Measurements from ENCODE around the gene OR51F1.
"Not testable (repeated sequence)": the region's sequence is repeated elsewhere in the genome, so short reads cannot be mapped to it uniquely, and the experiment has no call there.

Gene OR51F1, protein sequence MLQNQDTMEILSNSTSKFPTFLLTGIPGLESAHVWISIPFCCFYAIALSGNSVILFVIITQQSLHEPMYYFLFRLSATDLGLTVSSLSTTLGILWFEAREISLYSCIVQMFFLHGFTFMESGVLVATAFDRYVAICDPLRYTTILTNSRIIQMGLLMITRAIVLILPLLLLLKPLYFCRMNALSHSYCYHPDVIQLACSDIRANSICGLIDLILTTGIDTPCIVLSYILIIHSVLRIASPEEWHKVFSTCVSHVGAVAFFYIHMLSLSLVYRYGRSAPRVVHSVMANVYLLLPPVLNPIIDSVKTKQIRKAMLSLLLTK

DNA sequence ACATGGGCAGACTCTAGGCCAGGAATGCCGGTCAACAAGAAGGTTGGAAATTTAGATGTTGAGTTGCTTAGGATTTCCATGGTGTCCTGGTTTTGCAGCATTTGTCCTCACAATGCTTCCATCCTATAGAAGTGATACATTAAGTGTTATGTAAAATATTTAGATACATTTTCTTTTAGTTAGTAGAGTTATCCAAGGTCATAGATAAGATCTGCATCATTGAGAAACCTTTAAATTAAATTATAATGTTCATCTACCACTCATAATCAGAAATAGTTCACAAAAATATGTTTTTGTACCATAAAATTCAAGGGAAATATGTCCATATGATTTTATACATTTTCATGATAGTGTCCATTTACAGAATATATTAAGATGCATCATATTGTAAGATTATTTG lies at the start of gene OR51F1:
Gene OR51F1 (minus strand): TSS at position 101 of the 400 bp plus-strand sequence. CDS start 0 bp downstream, at position 101.
- DNase-seq = no peak

DNA sequence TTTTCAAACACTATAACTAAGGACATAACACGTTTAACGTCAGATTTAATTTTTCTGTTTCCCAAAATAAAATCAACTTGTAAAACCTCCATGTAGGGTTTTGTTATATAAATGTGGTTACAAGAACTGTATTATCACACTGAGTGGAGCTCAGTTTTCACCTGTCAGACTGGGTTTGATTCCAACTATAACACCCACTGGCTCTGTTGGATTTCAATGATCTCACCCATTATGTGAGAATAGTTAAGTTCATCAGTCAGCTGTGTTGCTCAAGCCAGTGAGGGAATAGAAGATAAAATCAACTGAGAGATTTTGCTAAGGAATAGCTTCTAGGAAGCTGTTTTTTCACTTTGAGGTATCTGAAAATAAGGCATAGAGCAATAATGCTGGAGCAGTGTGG lies 39.5 kb upstream of the OR51F1 start:
- no peak for DNase-seq

DNA sequence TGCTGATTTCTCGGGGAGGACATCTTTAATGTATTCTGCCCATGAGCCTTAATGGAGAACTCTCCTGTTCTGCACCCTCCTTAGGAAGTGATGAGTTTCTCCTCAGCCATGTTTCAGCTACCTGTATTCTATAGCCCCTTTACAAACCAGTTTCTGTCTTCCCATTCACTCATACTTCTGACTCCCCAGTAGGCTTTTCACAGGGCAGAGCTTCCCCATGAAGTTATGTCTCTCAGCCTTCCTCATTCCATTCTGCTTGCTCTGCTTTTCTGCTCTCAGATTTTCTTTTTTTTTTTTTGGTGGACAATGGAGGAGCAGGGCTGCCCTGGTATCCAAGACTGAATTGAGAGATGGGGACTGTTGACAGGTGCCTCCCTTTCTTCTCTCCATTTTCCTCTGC lies 38.7 kb upstream of the OR51F1 start:
- no peak for DNase-seq

DNA sequence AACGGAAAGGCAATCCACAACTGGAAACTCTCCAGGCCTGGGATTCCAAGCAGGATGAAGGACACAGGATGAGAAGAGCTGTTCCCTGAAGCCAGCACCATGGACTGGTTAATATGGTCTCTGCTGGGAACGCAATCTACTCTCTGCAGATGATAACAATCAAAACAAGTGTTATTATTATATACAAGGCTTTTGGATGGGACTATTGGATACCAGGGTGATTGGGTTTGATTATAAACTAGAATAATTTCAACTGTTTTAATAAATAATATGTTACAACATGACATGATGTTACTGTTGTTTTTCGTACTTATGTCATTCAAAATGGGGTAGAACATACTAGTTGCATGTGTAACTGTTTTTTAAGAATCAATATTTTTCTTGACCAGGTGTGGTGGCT lies 34.5 kb upstream of the OR51F1 start, which contains the start of gene OR52R1:
Gene OR52R1 (minus strand): TSS at position 101 of the 400 bp plus-strand sequence. CDS start 0 bp downstream, at position 101.
- no peak for DNase-seq

DNA sequence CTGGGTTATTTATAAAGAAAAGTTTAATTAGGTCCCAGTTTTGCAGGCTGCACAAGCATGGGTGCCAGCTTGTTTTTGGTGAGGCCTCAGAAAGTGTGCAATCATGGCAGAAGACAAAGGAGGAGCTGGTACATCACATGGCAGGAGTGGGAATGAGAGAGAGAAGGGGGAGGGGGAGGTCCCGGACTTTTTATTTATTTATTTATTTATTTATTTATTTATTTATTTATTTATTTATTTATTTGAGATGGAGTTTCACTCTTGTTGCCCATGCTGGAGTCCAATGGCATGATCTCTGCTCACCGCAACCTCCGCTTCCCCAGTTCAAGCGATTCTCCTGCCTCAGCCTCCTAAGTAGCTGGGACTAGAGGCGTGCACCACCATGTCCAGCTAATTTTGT lies 31.6 kb upstream of the OR51F1 start:
- not testable (repeated sequence) for DNase-seq

DNA sequence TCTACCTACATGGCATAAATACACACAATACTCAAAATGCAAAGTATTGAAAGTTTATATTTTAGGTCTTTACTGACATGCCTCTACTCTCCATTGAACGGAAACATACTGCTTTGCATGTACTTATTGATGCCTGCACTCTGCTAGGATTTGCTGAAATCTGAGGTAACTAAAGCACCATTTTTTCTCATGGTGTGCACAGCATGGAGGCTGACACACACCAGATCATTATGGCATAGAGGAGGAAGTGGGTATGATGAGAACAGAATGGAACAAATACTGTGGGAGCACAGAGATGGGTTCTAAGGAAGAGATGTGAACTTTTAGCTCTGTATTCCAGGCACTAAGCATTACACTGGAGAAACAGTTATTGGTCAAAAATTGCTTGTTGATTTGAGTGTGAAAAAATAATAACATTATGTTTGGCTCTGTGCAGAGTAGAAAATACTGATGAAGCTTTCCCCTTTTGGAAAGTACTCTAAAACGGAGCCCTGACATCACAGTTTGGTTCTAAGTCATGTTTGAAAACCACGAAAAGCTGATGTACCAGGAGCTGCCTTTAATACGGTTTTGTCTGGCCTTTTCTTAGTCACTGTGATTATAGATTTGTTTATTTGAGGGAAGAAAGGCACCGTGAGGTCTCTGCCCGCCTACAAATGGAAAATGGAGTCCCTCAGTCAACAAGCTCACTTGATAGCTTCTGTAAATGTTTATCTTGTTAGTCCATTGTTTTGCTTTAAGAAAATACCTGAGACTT lies 28.9 kb upstream of the OR51F1 start:
- no peak for DNase-seq

DNA sequence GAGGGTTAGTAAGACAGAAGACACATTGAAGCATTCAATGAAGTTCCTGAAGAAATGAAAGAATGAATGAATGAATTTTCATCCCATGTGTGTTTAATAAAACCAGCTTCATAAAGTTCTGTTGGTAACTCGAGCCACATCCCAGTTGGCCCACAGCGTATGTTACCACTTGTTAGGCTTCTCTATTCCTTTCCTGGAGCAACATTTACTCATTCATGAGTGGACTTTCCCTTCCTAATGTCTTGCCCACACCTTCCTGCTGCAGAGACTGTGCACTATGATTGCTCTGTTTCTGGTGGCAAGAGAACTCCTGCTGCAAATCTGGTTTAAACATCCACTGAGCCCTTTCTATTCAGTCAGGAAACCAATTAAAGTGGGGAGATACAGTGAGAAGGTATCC lies 27.5 kb upstream of the OR51F1 start:
- DNase-seq = no peak

DNA sequence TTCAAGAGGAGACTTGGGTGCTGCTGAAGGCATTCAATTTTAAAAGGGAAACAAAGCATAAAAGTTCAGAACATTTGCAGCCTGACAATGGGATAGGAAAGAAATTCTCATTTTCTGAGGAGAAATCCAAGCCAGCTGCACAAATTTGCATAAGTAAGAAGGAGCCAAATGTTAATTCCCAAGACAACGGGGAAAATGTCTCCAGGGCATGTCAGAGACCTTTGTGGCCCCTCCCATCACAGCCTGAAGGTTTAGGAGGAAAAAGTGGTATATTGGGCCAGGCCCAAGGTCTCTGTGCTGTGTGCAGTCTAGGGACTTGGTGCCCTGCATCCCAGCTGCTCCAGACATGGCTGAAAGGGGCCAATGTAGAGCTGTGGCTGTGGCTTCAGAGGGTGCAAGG lies 12.7 kb upstream of the OR51F1 start:
- no peak for DNase-seq

DNA sequence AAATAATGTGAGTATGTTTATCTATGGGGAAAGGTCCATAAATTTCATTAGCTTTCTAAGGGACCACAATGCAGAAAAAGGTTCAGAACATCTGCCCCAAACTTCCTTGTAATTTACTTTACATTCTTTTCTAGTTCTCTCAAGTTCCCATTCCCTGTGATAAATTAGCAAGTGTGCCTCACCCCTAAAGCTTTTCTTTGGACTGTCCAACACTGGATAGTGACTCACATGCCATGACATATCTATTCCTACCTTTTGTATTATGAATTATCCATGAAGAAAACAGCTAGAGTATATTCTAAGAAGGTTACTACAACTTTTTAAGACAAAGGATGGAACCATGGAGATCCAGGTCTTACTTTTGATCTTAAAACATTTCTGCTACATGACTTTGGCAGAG lies 1.6 kb downstream of the OR51F1 start:
- DNase-seq = no peak

DNA sequence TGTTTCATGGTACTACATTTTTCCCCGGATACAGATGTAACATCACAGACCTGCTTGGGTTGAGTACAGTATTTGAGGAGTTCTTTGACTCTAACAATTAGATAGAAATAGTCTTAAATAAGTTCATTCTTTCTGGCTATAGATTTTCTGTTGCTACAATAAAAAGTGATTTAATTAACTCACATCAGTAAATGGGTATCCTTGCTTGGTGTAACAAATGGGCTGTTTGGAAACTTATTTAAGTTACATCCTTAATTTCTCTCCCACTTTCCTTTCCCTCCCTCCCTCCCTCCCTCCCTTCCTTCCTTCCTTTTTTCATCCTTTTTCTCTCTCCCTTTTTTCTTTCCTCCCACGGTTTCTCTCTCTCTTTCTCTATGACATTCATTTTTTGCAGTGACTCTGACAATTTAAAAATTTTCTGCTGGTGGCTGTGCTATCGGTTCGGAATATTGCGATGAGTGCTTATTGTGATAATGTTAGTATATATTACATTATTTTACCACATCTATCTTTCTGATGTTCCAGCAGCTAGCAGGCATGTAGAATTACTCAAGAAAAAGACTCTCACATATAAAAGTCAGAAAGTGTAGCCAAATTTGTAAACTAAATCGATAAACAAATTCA lies 3.2 kb downstream of the OR51F1 start:
- DNase-seq = no peak

DNA sequence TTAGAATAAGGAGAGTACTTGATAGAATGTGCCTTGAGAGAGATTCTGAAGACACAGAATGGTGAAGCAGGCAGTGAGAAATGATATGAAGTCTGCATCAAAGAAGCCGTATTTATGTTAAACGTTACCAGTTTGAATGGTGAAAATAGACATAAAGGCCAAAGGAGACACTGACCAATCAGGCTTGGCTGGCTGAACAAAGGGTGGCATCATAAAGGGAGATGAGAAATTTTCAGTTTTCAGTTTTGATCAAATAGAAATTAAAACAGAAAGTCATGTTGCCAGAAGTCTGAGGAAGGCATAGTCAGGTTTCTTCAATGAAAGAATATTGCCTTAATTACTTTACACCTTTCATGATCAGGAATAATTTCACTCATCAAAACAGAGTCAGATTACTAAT lies 6.6 kb downstream of the OR51F1 start:
- DNase-seq = no peak

DNA sequence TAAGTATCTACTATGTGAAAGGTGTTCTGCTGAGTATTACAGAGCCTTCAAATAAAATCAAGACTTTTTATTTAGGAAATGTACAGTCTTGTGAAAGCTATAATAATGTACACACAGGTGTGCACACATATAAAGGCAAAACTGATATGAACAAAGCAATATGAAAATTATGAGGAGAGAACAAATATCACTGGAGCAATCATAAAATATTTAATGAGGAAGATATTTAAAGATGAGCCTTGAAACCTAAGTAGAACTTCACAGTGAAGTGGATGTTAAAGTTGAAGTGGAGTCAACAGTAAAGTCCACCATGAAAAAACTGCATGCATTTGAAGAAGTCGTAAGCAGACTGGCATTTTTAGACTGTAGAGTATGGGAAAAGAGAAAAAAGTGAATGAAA lies 18.5 kb downstream of the OR51F1 start:
- DNase-seq = no peak

DNA sequence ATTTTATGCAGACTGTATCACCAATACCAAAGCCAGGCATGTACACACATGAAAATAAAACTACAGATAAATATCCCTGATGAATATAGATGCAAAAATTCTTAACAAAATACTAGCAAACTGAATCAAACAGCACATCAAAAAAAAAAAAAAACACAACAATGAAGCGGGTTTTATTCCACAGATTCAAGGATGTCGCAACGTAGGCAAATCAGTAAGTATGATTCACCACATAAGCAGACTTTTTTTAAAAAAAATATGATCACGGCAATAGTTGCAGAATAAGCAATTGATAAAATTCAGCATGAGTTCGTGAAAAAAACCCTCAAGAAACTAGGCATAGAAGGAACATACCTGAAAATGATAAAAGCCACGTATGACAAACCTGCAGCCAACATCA lies 21.3 kb downstream of the OR51F1 start:
- no peak for DNase-seq

DNA sequence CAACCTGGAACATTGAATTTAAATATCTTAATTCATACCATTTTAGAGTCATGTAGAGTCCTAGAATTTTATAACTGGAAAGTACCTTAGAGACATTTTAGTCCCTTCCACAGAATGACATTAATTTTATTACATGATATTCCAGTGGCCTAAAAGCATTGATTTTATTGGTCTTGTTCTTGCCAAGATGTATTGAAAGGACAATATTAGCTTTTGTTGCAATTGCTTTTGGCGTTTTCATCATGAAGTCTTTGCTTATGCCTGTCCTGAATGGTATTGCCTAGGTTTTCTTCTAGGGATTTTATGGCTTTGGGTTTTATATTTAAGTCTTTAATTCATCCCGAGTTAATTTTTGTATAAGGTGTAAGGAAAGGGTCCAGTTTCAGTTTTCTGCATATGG lies 29.0 kb downstream of the OR51F1 start:
- DNase-seq = no peak

DNA sequence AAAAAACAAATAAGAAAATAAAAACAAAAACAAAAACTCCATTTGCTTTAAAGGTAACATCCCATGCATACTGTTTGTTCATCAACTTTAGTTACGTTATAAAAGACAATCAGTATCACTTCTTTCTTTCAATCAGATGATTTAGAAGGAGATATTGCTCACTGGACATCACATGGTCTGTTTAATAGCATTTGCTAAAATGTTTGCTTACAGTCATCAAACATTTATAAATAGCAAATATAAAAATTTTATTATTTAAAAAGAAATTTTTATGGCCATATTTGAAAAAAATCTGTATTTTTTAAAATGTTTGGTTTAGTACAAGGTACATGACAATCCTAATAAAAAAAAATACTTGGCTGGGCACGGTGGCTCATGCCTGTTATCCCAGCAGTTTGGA lies 42.6 kb downstream of the OR51F1 start:
- no peak for DNase-seq

DNA sequence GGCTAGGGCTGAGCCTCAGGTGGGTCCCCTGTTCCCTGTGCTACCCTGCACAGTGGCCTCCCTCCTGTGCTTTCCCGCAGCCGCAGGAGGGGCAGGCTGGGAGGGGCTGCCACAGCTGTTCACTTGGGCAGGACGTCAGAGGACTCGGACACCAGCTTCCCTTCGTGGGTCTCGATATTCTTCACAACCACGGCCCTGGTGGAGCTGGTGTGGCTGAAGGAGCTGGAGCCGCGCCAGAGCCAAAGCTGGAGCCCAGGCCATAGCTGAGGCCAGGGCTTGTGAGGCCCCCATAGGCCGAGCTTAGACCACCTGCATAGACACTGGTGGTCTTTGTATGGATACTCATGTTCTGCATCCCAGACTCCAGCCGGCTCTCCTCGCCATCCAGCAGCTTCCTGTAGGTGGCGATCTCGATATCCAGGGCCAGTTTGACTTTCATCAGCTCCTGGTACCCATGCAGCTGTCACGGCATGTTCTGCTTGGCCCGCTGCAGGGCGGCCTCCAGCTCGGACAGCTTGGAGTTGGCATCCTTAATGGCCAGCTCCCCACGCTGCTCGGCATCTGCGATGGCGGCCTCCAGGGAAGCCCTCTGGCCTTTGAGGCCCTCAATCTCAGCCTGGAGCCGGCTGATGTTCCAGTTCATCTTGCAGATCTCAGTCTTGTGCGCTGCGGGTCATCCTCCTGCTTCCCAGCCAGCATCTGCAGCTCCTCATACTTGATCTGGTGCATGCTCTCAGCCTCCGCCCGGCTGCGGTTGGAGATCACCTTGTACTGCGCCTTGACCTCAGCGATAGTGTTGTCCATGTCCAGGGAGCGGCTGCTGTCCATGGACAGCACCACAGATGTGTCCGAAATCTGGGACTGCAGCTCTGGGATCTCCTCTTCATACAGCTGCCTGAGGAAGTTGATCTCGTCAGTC lies 46.9 kb downstream of the OR51F1 start:
- DNase-seq = not testable (repeated sequence)

All from SIG-M5 (cell line).